ENCODE data around the gene ANKUB1.
"Not testable (repeated sequence)": the region's sequence is repeated elsewhere in the genome, so short reads cannot be mapped to it uniquely, and the experiment has no call there.

Gene ANKUB1, protein sequence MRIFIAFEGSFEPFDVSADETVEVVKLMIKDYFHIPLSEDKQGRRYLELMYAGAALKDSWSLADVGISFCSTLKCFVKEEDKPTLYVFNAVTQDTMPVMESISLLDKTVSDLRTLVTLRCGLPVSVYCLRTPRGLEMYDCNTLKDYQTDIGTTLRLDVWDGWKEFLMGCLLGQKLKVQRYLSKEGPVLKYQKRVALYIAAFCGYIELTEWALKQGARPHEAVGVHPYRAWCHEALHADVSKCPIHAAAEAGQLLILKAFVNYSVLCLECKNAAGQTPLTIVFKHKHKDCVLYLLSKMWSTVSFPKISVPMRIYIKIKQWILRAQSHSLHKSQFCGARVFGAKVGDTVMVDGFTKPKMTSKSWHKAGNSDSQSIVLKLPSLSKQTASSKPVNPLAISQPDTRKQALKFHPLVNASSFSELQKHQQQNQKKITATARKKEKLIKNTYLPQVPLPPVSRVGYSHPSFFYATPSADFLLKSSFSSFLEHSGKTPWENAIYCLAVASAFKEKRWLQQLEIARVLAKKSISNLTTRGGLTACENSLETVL

DNA sequence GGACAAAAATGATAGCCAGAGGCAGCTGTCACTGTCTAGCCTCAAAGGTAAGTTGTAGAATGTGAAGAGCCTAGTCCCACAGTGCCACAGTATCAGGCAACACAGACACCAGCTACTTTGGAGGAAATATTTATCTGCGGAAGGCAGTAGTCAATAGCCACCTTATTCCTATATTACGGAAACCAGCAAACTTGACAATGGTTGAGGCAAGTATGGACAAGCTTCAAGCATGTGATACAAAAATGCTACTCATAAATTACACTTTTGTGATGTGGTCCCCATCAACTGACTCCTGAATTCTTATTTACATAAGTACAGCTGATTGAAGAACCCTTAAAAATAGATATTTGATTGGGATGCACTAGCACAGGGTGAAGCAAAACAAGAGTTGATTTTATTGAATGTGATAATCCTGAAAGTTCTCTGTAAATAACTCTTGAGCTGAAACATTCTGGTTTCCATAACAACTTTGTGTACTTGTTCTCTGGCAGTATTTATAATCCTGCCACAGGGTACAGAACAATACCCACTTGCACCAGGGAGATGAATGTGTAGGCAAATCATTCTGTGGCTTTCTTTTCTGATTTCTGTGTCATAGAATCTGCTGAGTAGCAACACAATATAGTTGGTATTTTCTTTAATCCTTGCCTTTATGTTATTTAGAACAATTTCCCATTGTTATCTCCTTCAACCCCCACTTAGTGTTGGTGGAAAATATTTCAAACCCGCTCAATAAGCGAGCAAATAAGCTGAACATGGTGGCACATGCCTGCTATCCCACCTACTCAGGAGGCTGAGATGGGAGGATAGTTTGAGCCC, at the start of gene ANKUB1:
Gene ANKUB1 (minus strand): TSS at position 103 of the 819 bp plus-strand sequence. CDS start 188 bp downstream, outside the sequence.
- Mint-ChIP-seq H3K27ac (no peak within 1 kb of the TSS), H3K4me1 (ENCODE audit: low read depth) (no peaks in the 10 kb centered on the region), H3K9me3 (no peaks in the 10 kb centered on the region), H3K36me3 (ENCODE audit: low read depth) (no peaks in the 10 kb centered on the region), H3K27me3 (ENCODE audit: low read depth) (peaks cover 30% of the 10 kb centered on the region), H3K4me3 (no peak within 1 kb of the TSS)
- no peak for DNase-seq (ENCODE audit: low spot score)

DNA sequence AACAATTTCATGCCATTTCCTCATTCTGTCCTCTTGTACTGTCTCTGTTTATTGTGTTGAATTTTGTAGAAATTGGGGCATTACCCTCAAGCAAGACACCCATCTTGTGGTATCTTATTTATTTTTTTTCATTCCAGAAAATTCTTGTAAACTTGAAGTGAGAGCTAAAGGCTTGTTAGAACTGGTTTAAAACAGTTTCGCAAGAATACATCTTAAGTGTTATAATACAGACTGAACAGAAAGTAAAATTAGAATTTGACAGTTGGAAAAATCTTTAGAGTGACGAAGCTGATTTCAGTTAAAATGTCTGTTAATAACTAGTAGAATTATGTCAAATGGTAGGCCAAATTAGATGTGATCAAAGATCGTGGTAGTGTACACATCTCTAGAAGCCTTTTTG, 47.5 kb upstream of the ANKUB1 start:
- Mint-ChIP-seq H3K36me3 (ENCODE audit: low read depth) (peaks cover 35% of the 10 kb centered on the region), H3K27me3 (ENCODE audit: low read depth) (no peaks in the 10 kb centered on the region), H3K4me3 (no peak overlapping the region), H3K4me1 (ENCODE audit: low read depth) (peaks cover 4% of the 10 kb centered on the region), H3K27ac (peak overlapping the region; percentile 2), H3K9me3 (peaks cover 38% of the 10 kb centered on the region)
- DNase-seq (ENCODE audit: low spot score): no peak

DNA sequence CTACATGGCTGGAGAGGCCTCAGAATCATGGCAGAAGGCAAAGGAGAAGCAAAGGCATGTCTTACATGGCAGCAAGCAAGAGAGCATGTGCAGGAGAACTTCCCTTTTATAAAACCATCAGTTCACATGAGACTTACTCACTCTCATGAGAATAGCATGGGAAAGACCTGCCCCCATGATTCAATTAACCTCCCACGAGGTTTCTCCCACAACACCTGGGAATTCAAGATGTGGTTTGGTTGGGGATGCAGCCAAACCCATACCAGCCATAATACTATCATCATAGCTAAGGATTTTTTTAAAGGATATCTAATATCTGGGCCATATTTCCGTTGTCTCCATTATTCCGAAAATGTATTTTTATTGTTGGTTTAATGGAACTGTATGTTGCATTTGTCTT, 47.1 kb upstream of the ANKUB1 start:
- H3K27me3 Mint-ChIP-seq (ENCODE audit: low read depth); H3K4me3 Mint-ChIP-seq; H3K27ac Mint-ChIP-seq; DNase-seq (ENCODE audit: low spot score); H3K4me1 Mint-ChIP-seq (ENCODE audit: low read depth): not testable (repeated sequence)
- peaks cover 43% of the 10 kb centered on the region for H3K9me3 Mint-ChIP-seq
- H3K36me3 Mint-ChIP-seq (ENCODE audit: low read depth): peaks cover 39% of the 10 kb centered on the region

DNA sequence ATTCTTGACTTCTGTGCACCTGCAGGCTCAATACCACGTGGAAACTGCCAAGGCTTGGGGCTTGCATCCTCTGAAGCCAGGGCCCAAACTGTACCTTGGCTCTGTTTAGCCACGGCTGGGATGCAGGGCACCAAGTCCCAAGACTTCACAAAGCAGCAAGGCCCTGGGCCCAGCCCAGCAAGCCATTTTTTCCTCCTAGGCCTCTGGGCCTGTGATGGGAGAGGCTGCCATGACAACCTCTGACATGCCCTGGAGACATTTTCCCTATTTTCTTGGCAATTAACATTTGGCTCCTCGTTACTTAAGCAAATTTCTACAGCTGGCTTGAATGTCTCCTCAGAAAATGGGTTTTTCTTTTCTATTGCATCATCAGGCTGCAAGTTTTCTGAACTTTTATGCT, 46.1 kb upstream of the ANKUB1 start:
- H3K4me1 Mint-ChIP-seq (ENCODE audit: low read depth); H3K4me3 Mint-ChIP-seq; DNase-seq (ENCODE audit: low spot score); H3K27ac Mint-ChIP-seq; H3K27me3 Mint-ChIP-seq (ENCODE audit: low read depth): not testable (repeated sequence)
- Mint-ChIP-seq H3K36me3 (ENCODE audit: low read depth) (peaks cover 43% of the 10 kb centered on the region), H3K9me3 (peaks cover 52% of the 10 kb centered on the region)

DNA sequence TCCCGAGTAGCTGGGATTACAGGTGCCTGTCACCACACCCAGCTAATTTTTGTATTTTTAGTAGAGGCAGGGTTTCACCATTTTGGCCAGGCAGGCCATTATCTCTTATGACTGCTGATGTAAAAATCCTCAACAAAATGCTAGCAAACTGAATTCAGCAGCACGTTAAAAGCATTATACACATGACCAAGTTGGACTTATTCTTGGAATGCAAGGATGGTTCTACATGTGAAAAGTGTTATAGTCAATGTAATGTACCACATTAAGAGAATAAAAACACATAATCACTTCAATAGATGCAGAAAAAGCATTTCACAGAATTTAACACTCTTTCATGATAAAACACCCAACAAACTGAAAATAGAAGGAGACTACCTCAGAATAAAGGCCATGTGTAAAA, 40.9 kb upstream of the ANKUB1 start:
- peaks cover 79% of the 10 kb centered on the region for H3K9me3 Mint-ChIP-seq
- H3K36me3 Mint-ChIP-seq (ENCODE audit: low read depth): peaks cover 51% of the 10 kb centered on the region
- no peaks in the 10 kb centered on the region for H3K4me1 Mint-ChIP-seq (ENCODE audit: low read depth)
- no peak overlapping the region for H3K4me3 Mint-ChIP-seq
- no peaks in the 10 kb centered on the region for H3K27me3 Mint-ChIP-seq (ENCODE audit: low read depth)
- no peak overlapping the region for H3K27ac Mint-ChIP-seq
- no peak for DNase-seq (ENCODE audit: low spot score)

DNA sequence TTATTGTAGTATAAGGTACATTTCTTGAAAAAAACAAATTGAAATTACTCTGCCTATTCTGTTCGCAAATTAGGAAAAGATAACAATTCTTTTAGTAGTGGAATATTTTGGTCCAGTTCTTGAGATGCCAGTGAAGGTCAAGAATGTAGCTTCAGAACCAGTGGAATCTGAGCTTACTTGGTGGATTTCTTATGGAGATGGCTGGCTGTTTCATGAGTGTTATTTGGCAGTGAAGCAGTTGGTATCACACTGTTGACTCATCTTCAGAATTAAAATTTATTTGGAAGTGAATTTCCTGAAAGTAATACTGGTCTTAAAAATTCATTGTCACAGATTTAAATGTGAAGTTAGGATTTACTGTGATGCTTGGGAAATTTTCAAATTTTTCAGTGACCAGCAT, 39.7 kb upstream of the ANKUB1 start:
- peaks cover 67% of the 10 kb centered on the region for H3K9me3 Mint-ChIP-seq
- no peak overlapping the region for H3K27ac Mint-ChIP-seq

DNA sequence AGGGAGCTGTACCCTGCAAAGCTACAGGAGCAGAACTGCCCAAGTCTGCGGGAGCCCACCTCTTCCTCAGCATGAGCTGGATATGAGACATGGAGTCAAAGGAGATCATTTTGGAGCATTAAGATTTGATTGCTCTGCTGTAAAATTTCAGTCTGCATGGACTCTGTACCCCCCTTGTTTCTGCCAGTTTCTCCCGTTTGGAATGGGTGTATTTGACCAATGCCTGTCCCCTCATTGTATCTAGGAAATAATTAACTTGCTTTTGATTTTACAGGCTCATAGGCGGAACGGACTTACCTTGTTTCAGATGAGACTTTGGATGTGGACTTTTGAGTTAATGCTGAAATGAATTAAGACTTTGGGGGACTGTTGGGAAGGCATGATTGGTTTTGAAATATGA, 39.0 kb upstream of the ANKUB1 start:
- Mint-ChIP-seq H3K4me3 (no peak overlapping the region), H3K9me3 (peaks cover 60% of the 10 kb centered on the region), H3K36me3 (ENCODE audit: low read depth) (peaks cover 35% of the 10 kb centered on the region), H3K27me3 (ENCODE audit: low read depth) (no peaks in the 10 kb centered on the region), H3K4me1 (ENCODE audit: low read depth) (no peaks in the 10 kb centered on the region), H3K27ac (no peak overlapping the region)
- DNase-seq (ENCODE audit: low spot score): no peak

More for the DNA sequence above, 39.7 kb upstream of the ANKUB1 start:
- Mint-ChIP-seq H3K27me3 (ENCODE audit: low read depth) (no peaks in the 10 kb centered on the region), H3K36me3 (ENCODE audit: low read depth) (peaks cover 39% of the 10 kb centered on the region), H3K4me1 (ENCODE audit: low read depth) (no peaks in the 10 kb centered on the region), H3K4me3 (no peak overlapping the region)
- no peak for DNase-seq (ENCODE audit: low spot score)

DNA sequence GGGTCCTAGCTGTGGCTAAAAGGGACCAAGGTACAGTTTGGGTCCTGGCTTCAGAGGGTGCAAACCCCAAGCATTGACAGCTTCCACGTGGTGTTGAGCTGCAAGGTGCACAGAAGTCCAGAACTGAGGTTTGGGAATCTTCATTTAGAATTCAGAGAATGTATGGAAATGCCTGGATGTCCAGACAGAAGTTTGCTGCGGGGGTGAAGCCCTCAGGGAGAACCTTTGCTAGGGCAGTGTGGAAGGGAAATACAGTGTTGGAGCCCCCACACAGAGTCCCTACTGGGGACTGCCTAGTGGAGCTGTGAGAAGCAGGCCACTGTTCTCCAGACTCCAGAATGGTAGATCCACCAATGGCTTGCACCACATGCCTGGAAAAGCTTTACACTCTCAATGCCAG, 38.5 kb upstream of the ANKUB1 start:
- DNase-seq (ENCODE audit: low spot score): no peak
- no peak overlapping the region for H3K27ac Mint-ChIP-seq
- H3K36me3 Mint-ChIP-seq (ENCODE audit: low read depth): peaks cover 32% of the 10 kb centered on the region
- peaks cover 56% of the 10 kb centered on the region for H3K9me3 Mint-ChIP-seq
- no peaks in the 10 kb centered on the region for H3K27me3 Mint-ChIP-seq (ENCODE audit: low read depth)
- no peaks in the 10 kb centered on the region for H3K4me1 Mint-ChIP-seq (ENCODE audit: low read depth)
- H3K4me3 Mint-ChIP-seq: no peak overlapping the region

DNA sequence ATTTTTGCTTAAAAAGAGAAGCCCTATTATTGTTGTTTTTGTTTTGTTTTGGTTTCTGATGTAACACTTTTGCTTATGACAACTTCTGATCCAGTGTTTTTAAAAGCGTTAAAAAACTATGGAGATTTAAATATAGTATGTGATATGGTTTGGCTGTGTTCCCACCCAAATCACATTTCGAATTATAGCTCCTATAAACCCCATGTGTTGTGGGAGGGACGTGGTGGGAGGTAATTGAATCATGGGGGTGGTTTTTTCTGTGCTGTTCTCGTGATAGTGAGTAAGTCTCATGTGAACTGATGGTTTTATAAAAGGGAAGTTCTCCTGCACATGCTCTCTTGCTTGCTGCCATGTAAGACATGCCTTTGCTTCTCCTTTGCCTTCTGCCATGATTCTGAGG, 37.3 kb upstream of the ANKUB1 start:
- Mint-ChIP-seq H3K36me3 (ENCODE audit: low read depth) (peaks cover 26% of the 10 kb centered on the region), H3K9me3 (peaks cover 44% of the 10 kb centered on the region)
- not testable (repeated sequence) for H3K27ac Mint-ChIP-seq; H3K4me3 Mint-ChIP-seq; DNase-seq (ENCODE audit: low spot score); H3K4me1 Mint-ChIP-seq (ENCODE audit: low read depth); H3K27me3 Mint-ChIP-seq (ENCODE audit: low read depth)

DNA sequence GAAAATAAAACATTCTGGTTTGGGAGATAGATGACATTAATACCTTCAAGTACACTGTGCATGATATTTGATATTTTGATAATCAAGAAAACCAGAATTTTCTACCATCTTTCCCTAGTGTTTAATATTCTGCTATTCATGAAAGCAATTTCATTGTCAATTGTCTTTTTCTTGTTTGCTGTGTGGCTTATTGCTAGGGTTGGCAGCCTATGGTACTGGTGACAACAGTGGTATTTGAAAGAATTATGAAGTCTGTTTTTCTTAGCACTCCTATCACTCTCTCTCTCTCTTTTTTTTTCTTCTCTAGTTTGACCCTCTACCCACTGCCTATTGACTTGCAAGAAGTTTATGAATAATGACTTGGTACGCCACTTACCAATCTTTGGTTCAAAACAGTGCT, 36.0 kb upstream of the ANKUB1 start:
- peaks cover 2% of the 10 kb centered on the region for H3K4me1 Mint-ChIP-seq (ENCODE audit: low read depth)
- H3K4me3 Mint-ChIP-seq: no peak overlapping the region
- no peak for DNase-seq (ENCODE audit: low spot score)
- H3K27ac Mint-ChIP-seq: no peak overlapping the region
- H3K36me3 Mint-ChIP-seq (ENCODE audit: low read depth): peaks cover 25% of the 10 kb centered on the region
- no peaks in the 10 kb centered on the region for H3K27me3 Mint-ChIP-seq (ENCODE audit: low read depth)
- H3K9me3 Mint-ChIP-seq: peaks cover 37% of the 10 kb centered on the region

DNA sequence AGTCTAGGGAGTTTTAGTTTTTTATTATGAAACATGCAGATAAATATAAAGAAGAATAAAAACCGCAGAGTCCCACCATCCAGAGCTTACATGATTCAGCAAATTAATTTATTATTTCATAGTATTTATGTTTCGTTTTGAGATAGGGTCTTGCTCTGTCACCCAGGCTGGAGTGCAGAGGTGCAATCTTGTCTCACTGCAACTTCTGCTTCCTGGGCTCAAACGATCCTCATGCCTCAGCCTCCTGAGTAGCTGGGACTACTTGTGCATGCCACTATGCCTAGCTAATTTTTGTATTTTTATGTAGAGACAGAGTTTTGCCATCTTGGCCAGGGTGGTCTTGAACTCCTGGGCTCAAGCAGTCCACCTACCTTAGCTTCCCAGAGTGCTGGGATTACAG, 34.3 kb upstream of the ANKUB1 start:
- peaks cover 30% of the 10 kb centered on the region for H3K9me3 Mint-ChIP-seq

DNA sequence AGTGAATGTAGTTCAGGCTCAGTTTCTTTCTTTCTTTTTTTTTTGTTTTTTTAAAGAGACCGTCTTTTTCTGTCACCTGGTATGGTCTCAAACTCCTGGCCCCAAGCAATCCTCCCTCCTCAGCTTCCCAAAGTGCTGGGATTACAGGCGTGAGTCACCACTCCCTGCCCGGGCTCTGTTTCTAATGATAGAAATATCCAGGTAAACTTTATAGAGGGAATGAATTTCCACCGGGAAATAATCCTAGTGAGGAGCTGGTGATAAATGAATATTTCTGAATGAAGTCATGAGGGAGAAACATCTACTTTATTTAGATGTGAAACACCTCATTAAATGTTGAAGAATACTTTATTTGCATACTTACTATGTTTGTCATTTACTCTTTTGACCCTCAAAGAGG, 27.8 kb upstream of the ANKUB1 start:
- H3K4me3 Mint-ChIP-seq: no peak overlapping the region
- peaks cover 25% of the 10 kb centered on the region for H3K36me3 Mint-ChIP-seq (ENCODE audit: low read depth)
- H3K27me3 Mint-ChIP-seq (ENCODE audit: low read depth): no peaks in the 10 kb centered on the region
- H3K27ac Mint-ChIP-seq: no peak overlapping the region
- H3K9me3 Mint-ChIP-seq: peaks cover 17% of the 10 kb centered on the region
- H3K4me1 Mint-ChIP-seq (ENCODE audit: low read depth): peaks cover 38% of the 10 kb centered on the region
- DNase-seq (ENCODE audit: low spot score): no peak

More for the DNA sequence above, 34.3 kb upstream of the ANKUB1 start:
- H3K27ac Mint-ChIP-seq: no peak overlapping the region
- H3K4me3 Mint-ChIP-seq: no peak overlapping the region
- peaks cover 19% of the 10 kb centered on the region for H3K36me3 Mint-ChIP-seq (ENCODE audit: low read depth)
- no peaks in the 10 kb centered on the region for H3K27me3 Mint-ChIP-seq (ENCODE audit: low read depth)
- DNase-seq (ENCODE audit: low spot score): no peak
- H3K4me1 Mint-ChIP-seq (ENCODE audit: low read depth): peaks cover 2% of the 10 kb centered on the region

DNA sequence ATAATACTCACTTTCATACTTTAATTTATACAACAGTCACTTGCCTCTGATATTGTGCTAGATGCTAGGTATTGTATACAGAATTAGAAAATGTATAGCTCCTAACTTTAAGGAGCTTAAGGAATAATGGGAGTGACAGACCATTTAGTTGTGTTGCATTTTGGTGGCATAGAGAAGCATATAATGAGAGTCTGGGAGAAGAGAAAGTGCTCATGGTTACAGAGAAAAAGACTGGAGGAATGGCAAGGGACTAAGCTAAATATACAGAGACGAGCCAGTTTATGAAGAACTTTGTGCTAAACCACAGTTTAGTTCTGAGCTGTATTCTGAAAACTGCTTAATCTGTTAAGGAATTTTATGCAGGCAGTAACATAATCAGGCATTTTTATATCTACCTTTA, 27.1 kb upstream of the ANKUB1 start:
- peaks cover 26% of the 10 kb centered on the region for H3K36me3 Mint-ChIP-seq (ENCODE audit: low read depth)
- no peak overlapping the region for H3K4me3 Mint-ChIP-seq
- peaks cover 17% of the 10 kb centered on the region for H3K9me3 Mint-ChIP-seq
- H3K27me3 Mint-ChIP-seq (ENCODE audit: low read depth): no peaks in the 10 kb centered on the region
- H3K4me1 Mint-ChIP-seq (ENCODE audit: low read depth): peaks cover 44% of the 10 kb centered on the region
- no peak overlapping the region for H3K27ac Mint-ChIP-seq
- DNase-seq (ENCODE audit: low spot score): no peak

DNA sequence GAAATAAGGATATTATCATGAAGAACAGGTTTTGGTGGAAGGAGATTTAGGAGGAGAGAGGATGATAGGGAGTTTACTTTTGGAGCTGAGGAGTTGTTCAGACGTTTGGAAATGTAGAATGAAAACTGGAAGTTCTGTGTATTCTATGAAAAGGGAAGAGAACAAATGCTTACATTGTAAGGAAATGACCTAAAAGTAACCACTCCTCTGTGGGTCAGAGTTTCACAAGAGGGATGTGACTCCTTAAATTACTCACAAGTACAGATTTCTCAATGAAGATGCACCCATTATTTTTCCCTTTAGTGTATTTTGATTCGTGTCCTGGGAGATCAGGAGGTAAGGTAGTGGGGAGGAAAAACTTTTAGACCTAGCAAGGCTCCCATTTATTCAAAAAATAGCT, 24.6 kb upstream of the ANKUB1 start:
- no peak for DNase-seq (ENCODE audit: low spot score)
- Mint-ChIP-seq H3K9me3 (peaks cover 7% of the 10 kb centered on the region), H3K4me3 (peak overlapping the region; percentile 7), H3K36me3 (ENCODE audit: low read depth) (peaks cover 16% of the 10 kb centered on the region), H3K27me3 (ENCODE audit: low read depth) (no peaks in the 10 kb centered on the region), H3K4me1 (ENCODE audit: low read depth) (peaks cover 53% of the 10 kb centered on the region), H3K27ac (no peak overlapping the region)

Measured in T-helper 2 cell treated with Interferon-gamma antibody and Interleukin-4, amounts not matched to agents 5 μg/mL and 100 μg/mL, for 36 hours (primary cell).